Measurements from ENCODE around the gene EIF4A3.
"Not testable (repeated sequence)": the region's sequence is repeated elsewhere in the genome, so short reads cannot be mapped to it uniquely, and the experiment has no call there.

EIF4A3 gene

DNA sequence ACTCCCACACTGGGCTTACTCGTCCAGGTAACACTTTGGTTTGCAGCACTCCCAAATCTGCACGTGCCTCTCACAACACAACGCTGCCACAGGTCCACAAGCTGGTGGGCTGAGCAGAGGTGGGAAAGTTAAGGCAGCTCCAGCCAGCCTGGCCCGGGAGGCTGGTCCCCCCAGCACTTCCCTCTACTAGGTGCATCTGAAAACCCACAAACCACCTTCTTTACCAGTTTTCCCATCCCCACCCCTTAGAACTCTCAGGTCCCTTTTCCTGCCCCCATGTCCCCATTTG, 46.9 kb downstream of the EIF4A3 start:
- DNase-seq (ENCODE audit: low read depth): no peak

DNA sequence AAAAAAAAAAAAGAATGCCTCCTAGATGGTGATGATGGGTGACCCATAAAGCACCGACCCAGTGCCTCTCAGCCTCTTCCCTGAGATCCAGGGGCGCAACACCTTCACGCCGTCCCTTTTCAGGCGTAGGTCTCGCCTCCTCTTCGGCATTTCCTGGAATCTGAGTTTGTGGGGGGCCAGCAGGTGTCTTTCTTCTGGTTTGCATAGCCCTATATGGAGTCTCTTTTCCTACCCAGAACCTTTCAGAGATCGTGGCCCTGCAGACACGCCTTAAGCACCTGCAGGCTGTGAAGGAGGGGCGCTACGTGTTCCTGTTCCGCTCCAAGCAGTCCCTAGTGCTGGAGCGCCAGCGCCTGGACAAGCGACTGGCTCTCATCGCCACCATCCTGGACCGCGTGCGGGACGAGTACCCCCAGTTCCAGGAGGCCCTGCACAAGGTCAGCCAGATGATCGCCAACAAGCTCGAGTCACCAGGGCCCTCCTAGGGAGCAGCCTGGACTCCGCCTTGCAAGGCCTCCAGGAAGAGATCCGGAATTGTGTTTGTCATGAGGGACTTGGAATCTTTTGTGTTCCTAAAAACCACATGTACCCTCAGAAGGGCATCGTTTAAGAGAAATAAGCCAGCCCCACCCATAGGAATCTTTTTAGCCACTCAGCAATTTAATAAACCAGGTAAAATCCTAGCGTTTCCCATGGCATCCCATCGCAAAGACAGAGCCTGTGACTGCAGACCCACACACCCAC, 47.5 kb downstream of the EIF4A3 start:
- no peak for DNase-seq (ENCODE audit: low read depth)

- no peak for DNase-seq (ENCODE audit: low read depth)
Measured at GRCh38 chr17:80097844-80098691, 48.9 kb downstream of the EIF4A3 start.

DNA sequence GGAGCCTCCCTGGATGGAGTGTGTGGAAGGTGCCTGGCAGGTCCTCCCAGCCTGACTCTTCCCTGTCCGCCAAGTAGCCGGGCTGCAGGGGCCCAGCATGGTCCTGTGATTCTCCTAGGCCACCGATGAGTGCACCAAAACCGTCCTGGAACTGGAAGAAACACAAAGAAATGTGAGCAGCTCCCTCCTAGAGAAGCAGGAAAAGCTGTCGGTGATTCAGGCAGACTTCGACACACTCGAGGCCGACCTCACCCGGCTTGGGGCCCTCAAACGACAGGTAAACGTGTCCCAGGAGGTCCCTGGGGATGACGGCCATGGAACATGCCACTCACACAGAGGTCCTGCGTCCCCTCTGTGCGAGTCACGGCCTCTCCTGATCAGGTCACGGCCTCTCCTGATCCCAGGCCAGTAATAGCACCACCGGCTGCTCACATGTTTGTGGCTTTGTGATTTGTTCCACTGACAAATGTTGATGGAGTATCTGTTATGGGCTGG, 49.8 kb downstream of the EIF4A3 start:
- DNase-seq (ENCODE audit: low read depth): no peak

DNA sequence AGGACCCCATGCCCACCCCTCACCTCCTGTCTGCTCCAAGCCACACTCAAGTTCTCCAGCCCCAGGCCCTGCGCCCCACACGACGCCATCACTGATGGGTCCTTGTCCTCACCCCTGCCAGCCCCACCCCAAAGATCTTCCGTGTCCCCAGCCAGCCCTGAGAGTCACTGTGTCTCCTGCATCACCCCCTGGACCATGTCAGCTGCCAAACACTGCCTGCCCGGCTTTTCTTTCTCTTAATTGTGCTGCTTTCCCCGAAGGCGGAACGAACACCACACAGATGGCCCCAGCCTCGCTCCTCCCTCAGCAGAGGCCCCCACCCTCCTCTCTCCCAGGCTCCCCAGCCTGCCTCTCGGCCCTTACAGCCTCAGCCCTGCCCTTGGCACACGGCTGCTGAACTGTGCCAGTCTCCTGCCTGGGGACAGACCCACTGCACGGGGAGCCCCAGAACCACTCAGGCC, 50.3 kb downstream of the EIF4A3 start:
- DNase-seq (ENCODE audit: low read depth): no peak

DNA sequence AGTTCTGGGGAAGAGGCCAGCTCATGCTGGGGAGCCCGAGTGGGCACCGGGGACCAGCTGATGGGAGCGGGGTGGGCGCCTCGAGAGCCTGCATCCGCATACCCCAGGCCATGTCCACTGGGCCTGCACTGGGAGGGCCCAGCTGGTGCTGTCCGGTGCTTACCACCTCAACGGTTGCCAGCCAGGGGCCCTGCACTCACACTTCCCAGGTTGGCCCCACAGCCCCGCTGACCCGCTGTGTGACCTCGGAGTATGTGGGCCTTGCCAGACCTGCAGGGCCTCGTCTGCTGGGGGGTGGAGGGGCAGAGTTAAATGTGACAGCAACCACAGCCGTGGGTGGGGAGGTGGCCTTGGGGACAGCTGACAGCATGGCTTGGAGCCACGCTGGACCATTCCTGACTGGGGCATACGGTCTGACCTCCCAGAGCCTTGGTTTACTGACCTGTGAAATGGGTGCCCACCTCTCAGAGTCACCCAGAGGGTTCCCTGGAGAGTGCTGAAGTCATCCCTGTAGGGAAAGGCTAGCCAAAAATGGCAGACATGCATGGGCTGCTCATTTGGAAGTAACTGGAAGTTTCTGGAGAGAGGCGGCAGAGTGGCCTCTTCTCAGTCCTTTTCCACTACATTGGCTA, 51.0 kb downstream of the EIF4A3 start:
- DNase-seq (ENCODE audit: low read depth): no peak

DNA sequence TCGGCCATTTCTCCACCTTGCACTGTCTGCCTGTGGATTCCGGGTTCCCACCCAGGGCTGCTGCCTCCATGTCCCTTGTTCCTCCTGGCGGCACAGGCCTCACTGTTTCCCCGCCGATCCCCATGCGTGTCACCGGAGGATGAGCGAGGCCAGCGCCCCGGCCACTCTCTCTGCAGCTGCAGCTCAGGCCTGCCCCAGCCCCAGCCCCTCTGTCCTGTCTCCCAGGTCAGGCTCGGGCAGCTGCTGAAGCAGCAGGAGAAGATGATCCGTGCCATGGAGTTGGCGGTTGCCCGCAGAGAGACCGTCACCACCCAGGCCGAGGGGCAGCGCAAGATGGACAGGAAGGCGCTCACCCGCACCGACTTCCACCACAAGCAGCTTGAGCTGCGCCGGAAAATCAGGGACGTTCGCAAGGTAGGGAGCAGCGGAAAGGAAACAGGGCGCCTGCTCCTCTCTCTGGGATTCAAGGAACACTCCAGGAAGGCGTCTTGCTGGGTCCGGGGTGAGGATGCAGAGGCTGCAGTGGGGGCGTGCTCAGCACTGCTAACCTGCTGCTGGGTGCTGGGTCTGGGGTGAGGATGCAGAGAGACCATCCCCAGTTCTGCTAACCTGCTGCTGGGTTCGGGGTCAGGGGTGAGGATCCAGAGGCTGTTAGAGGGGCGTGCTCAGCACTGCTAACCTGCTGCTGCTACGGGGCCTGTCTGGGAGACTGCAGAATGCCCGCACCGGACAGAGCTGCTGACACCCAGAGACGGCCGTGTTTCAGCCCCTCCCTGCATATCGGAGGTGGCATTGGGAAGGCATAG, 51.7 kb downstream of the EIF4A3 start:
- no peak for DNase-seq (ENCODE audit: low read depth)

GRCh38 chr17:80092959-80093358, 54.0 kb downstream of the EIF4A3 start:
- DNase-seq (ENCODE audit: low read depth): no peak

DNA sequence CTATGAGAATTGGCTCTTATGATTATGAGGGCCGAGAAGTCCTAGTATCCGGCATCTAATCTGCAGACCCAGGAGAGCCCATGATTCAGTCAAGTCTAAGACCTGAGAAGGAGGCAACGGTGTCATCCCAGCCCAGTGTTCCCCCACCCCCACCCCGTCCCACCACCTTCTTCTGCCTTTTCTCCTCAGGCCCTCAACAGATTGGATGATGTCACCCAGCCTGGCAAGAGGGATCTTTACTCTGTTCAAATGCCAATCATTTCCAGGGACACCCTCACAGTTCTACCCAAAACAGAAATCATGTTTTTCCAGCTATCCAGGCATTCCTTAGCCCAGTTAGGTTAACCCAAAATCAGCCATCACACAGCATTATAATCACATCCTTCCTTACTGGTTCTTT, 55.6 kb downstream of the EIF4A3 start:
- DNase-seq (ENCODE audit: low read depth): no peak

- DNase-seq (ENCODE audit: low read depth): not testable (repeated sequence)
Measured at GRCh38 chr17:80090164-80090563, 56.8 kb downstream of the EIF4A3 start.

GRCh38 chr17:80089762-80090161, 57.2 kb downstream of the EIF4A3 start:
- no peak for DNase-seq (ENCODE audit: low read depth)

GRCh38 chr17:80087346-80088265, 59.3 kb downstream of the EIF4A3 start:
- DNase-seq (ENCODE audit: low read depth): no peak

GRCh38 chr17:80086616-80087015, 60.3 kb downstream of the EIF4A3 start:
- no peak for DNase-seq (ENCODE audit: low read depth)

DNA sequence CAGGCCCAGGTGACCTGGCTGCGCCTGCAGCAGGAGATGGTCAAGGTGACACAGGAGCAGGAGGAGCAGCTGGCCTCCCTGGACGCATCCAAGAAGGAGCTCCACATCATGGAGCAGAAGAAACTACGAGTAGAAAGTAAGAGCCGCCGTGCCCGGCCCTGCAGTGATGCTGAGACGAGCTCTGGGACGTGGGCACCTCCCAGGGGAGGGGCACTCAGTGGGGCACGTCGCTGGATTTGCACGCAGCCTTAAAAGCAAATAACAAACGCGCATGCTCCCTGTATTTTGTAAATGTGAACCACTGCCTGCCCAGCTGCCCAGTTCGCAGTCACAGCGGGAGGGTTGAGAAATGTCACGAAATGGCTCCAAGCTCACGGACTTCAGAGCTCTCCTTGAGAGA, 60.8 kb downstream of the EIF4A3 start:
- no peak for DNase-seq (ENCODE audit: low read depth)

- no peak for DNase-seq (ENCODE audit: low read depth)
Measured at GRCh38 chr17:80084773-80085172, 62.2 kb downstream of the EIF4A3 start.
